ENCODE measurements around the gene KBTBD4. TPM values are rescaled to one million over a fixed set of nuclear protein-coding genes. Genes with fewer than 3 reads are reported as not detected.
A peak's percentile ranks its signal among the peaks of the same experiment; 100 is the strongest.

Gene KBTBD4
- 8.1 TPM for polyA plus RNA-seq (2013, experiment 1 of 2)
- polyA plus RNA-seq (2013, experiment 2 of 2) = 8.4 TPM

DNA sequence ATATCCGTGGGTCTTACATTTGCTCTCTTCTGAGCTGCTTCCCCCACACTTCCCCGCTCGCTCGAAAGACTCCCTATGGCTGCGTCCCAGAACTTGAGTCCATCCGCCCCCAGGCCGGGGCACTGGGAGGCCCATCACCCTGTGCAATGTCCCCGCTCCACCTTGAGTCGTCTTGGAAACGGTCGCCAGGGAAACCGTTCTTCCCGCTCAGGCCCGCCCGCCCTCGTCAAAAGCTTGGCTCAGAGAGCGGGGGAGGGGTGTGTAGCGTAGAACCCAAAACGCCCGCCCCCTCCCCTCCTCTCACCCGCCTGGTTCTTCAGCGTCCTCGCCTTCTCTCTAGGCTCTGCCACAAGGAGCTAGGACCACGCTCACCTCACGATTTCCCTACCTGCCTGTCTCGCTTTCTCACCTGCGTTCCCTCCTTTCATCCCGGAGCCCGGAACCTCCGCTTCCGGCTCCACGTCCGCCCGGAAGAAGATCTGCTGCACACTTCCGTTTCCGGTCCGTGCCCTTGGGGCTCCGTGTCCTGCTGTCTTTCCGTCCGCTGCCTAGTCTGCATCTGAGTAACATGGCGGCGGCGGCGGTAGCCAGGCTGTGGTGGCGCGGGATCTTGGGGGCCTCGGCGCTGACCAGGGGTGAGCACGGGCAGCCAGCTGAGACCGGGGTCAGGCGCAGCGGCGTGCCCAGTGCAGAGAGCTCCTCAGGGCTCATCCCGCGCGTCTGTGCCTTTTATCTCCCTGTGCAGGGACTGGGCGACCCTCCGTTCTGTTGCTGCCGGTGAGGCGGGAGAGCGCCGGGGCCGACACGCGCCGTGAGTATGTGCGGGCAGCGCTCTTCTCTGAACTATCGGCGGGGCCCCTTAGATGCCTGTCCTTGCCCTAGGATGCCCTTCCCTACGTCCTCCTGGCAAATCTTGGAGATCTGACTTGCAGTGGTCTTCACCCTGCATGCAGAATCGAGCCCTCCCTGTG, at the start of gene KBTBD4, which contains the start of gene NDUFS3:
Gene KBTBD4 (minus strand): TSS at position 447 of the 971 bp plus-strand sequence. CDS start 19 bp downstream, at position 428.
Gene NDUFS3 (plus strand): TSS at position 551 of the 971 bp plus-strand sequence. CDS start 18 bp downstream, at position 569.
- Histone ChIP-seq H3K4me1 (ENCODE audit: control insufficient read depth, low read depth, low read length) (peaks cover 2% of the 10 kb centered on the region), H3K36me3 (ENCODE audit: control insufficient read depth, insufficient read depth, low read length) (peaks cover 12% of the 10 kb centered on the region), H3K56ac (ENCODE audit: low read length) (peak within 1 kb of the TSS; percentile 96), H3K4me2 (ENCODE audit: low read length) (peak within 1 kb of the TSS; percentile 92), H3K27me3 (ENCODE audit: insufficient read depth, low read length, poor library complexity) (no peaks in the 10 kb centered on the region), H3K4me3 (ENCODE audit: low read length) (peak within 1 kb of the TSS; percentile 91), H3K79me2 (ENCODE audit: control insufficient read depth, insufficient read depth, low read length) (peaks cover 13% of the 10 kb centered on the region), H3K79me1 (ENCODE audit: low read length) (peaks cover 22% of the 10 kb centered on the region), H4K8ac (ENCODE audit: low read depth, low read length) (no peak within 1 kb of the TSS), H2BK15ac (replicated peaks; ENCODE audit: low read depth) (no peak within 1 kb of the TSS), H2BK120ac (ENCODE audit: low read depth, low read length) (no peak within 1 kb of the TSS), H2AK5ac (ENCODE audit: low read length) (peak within 1 kb of the TSS; percentile 15), H2BK5ac (ENCODE audit: low read length) (peak within 1 kb of the TSS; percentile 41), H3K18ac (ENCODE audit: low read length) (no peak within 1 kb of the TSS), H3K27ac (ENCODE audit: low read depth, low read length) (peak within 1 kb of the TSS; percentile 58), H3K9ac (ENCODE audit: low read length) (peak within 1 kb of the TSS; percentile 92), H3K4ac (ENCODE audit: low read depth, low read length) (peak within 1 kb of the TSS; percentile 38), H4K5ac (ENCODE audit: low read length) (peak within 1 kb of the TSS; percentile 50), H3K23ac (ENCODE audit: low read length) (peak within 1 kb of the TSS; percentile 95)
- WGBS (ENCODE audit: extremely low coverage, insufficient coverage, low lambda C conversion rate) = no CpG with 5 or more reads among the region's 72 CpGs
- peak; percentile 97 for DNase-seq

DNA sequence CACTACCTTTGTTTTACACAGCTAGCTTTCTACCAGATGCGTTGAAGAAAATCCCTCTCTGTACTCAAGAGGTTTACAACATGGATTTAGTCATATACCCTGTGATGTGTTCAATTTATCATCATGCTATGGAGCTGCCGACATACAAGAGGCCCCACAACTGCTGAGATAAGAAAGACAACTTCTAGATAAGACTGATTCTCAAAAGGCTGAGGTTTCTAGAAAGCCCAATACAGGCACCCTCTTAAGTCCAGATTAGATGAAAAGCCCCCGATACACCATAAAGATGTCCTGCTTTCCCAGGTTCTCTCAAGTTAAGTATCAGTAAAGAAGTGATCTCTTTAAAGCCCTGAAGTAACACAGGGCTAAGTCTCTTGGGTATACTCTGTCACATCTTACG, 49.3 kb upstream of the KBTBD4 start:
- no peaks in the 10 kb centered on the region for H3K27me3 ChIP-seq (ENCODE audit: insufficient read depth, low read length, poor library complexity)
- H4K5ac ChIP-seq (ENCODE audit: low read length) = no peak overlapping the region
- no peaks in the 10 kb centered on the region for H3K79me2 ChIP-seq (ENCODE audit: control insufficient read depth, insufficient read depth, low read length)
- H3K4me3 ChIP-seq (ENCODE audit: low read length) = no peak overlapping the region
- DNase-seq = no peak
- no peaks in the 10 kb centered on the region for H3K79me1 ChIP-seq (ENCODE audit: low read length)
- H2BK5ac ChIP-seq (ENCODE audit: low read length) = no peak overlapping the region
- no peak overlapping the region for H3K18ac ChIP-seq (ENCODE audit: low read length)
- H3K4ac ChIP-seq (ENCODE audit: low read depth, low read length) = no peak overlapping the region
- no peak overlapping the region for H3K27ac ChIP-seq (ENCODE audit: low read depth, low read length)
- H3K4me2 ChIP-seq (ENCODE audit: low read length) = no peak overlapping the region
- no CpG with 5 or more reads among the region's 4 CpGs for WGBS (ENCODE audit: extremely low coverage, insufficient coverage, low lambda C conversion rate)
- no peak overlapping the region for H2BK15ac ChIP-seq (replicated peaks; ENCODE audit: low read depth)
- peaks cover 5% of the 10 kb centered on the region for H3K36me3 ChIP-seq (ENCODE audit: control insufficient read depth, insufficient read depth, low read length)
- no peaks in the 10 kb centered on the region for H3K4me1 ChIP-seq (ENCODE audit: control insufficient read depth, low read depth, low read length)
- no peak overlapping the region for H3K9ac ChIP-seq (ENCODE audit: low read length)
- no peak overlapping the region for H3K56ac ChIP-seq (ENCODE audit: low read length)
- no peak overlapping the region for H2AK5ac ChIP-seq (ENCODE audit: low read length)
- H3K23ac ChIP-seq (ENCODE audit: low read length) = no peak overlapping the region
- H4K8ac ChIP-seq (ENCODE audit: low read depth, low read length) = no peak overlapping the region
- H2BK120ac ChIP-seq (ENCODE audit: low read depth, low read length) = no peak overlapping the region

DNA sequence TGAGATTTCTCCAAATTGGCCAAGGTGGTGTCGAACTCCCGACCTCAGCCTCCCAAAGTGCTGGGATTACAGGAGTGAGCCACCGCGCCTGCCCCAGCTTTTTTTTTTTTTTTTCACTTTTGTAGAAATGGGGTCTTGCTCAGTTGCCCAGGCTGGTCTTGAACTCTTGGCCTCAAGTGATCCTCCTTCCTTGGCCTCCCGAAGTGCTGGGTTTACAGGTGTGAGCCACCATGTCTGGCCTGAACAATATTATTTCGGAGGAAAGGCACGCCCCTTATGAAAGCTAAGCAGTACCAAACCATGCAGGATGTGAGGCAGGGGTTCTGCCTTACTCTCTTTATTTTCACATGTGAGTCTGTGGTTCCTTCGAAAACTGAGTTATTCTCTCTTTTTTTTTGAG, 47.5 kb upstream of the KBTBD4 start:
- Histone ChIP-seq H3K27ac (ENCODE audit: low read depth, low read length) (no peak overlapping the region), H2BK15ac (replicated peaks; ENCODE audit: low read depth) (no peak overlapping the region), H3K27me3 (ENCODE audit: insufficient read depth, low read length, poor library complexity) (no peaks in the 10 kb centered on the region), H3K36me3 (ENCODE audit: control insufficient read depth, insufficient read depth, low read length) (peaks cover 5% of the 10 kb centered on the region), H3K23ac (ENCODE audit: low read length) (no peak overlapping the region), H3K4ac (ENCODE audit: low read depth, low read length) (no peak overlapping the region), H3K4me3 (ENCODE audit: low read length) (no peak overlapping the region), H3K4me1 (ENCODE audit: control insufficient read depth, low read depth, low read length) (no peaks in the 10 kb centered on the region), H3K56ac (ENCODE audit: low read length) (no peak overlapping the region), H3K18ac (ENCODE audit: low read length) (no peak overlapping the region), H4K8ac (ENCODE audit: low read depth, low read length) (no peak overlapping the region), H2BK5ac (ENCODE audit: low read length) (no peak overlapping the region), H3K9ac (ENCODE audit: low read length) (no peak overlapping the region), H4K5ac (ENCODE audit: low read length) (no peak overlapping the region), H3K4me2 (ENCODE audit: low read length) (no peak overlapping the region), H3K79me1 (ENCODE audit: low read length) (no peaks in the 10 kb centered on the region), H2BK120ac (ENCODE audit: low read depth, low read length) (no peak overlapping the region), H3K79me2 (ENCODE audit: control insufficient read depth, insufficient read depth, low read length) (no peaks in the 10 kb centered on the region), H2AK5ac (ENCODE audit: low read length) (no peak overlapping the region)
- WGBS (ENCODE audit: extremely low coverage, insufficient coverage, low lambda C conversion rate) = no CpG with 5 or more reads among the region's 8 CpGs
- no peak for DNase-seq

DNA sequence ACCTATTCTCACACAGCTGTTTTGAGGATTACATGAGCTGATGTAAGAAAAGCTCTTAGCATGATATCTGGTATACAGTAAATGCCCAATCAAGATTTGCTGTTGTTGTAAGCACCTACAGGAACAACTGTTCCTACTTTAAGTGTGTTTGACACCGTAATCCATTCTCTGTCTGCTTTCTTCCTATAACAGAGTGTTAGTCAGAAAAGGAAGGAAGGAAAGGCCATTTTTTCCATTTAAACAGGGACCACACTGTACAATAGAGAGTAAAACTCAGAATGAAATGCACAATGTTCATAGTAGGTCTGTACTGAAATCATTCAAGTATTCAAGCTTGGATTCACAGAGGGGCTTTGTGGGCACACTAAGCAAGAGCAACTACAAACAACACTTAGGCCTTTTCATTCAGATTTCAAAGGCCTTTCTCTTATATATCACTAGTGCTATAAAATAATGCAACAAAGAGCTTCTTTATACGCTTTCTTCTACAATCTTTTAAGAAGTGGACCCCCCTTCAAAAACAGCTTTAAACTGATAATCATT, 42.1 kb upstream of the KBTBD4 start:
- Histone ChIP-seq H3K27ac (ENCODE audit: low read depth, low read length) (no peak overlapping the region), H3K36me3 (ENCODE audit: control insufficient read depth, insufficient read depth, low read length) (peaks cover 4% of the 10 kb centered on the region), H3K79me1 (ENCODE audit: low read length) (no peaks in the 10 kb centered on the region)

DNA sequence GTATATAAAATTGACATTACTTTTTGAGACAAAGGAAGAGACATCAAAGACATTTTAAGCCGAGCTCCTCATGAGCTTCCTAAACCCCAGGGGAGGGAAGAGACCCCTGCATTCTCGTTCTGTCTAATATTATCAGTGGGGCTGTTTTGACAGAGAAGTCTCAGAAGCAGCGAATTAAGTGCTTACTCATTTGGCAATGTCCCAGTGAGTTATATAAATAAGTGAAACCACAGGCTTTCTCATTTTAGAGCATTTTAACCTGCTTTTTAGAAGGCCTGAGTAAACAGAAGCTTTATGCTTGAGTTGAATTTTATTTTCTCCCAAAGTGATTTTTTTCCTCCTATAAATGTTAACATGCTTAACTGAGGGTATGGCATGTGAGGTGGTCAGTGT, 38.6 kb upstream of the KBTBD4 start:
- Histone ChIP-seq H3K79me2 (ENCODE audit: control insufficient read depth, insufficient read depth, low read length) (no peaks in the 10 kb centered on the region), H2AK5ac (ENCODE audit: low read length) (no peak overlapping the region), H3K18ac (ENCODE audit: low read length) (no peak overlapping the region), H4K5ac (ENCODE audit: low read length) (no peak overlapping the region), H3K9ac (ENCODE audit: low read length) (no peak overlapping the region), H3K27me3 (ENCODE audit: insufficient read depth, low read length, poor library complexity) (no peaks in the 10 kb centered on the region), H2BK15ac (replicated peaks; ENCODE audit: low read depth) (no peak overlapping the region), H4K8ac (ENCODE audit: low read depth, low read length) (no peak overlapping the region), H3K79me1 (ENCODE audit: low read length) (no peaks in the 10 kb centered on the region), H3K4ac (ENCODE audit: low read depth, low read length) (no peak overlapping the region), H2BK120ac (ENCODE audit: low read depth, low read length) (no peak overlapping the region), H3K56ac (ENCODE audit: low read length) (no peak overlapping the region), H3K23ac (ENCODE audit: low read length) (no peak overlapping the region), H3K4me3 (ENCODE audit: low read length) (no peak overlapping the region), H3K36me3 (ENCODE audit: control insufficient read depth, insufficient read depth, low read length) (peaks cover 4% of the 10 kb centered on the region), H2BK5ac (ENCODE audit: low read length) (no peak overlapping the region), H3K27ac (ENCODE audit: low read depth, low read length) (no peak overlapping the region), H3K4me2 (ENCODE audit: low read length) (no peak overlapping the region), H3K4me1 (ENCODE audit: control insufficient read depth, low read depth, low read length) (no peaks in the 10 kb centered on the region)
- no CpG with 5 or more reads among the region's 3 CpGs for WGBS (ENCODE audit: extremely low coverage, insufficient coverage, low lambda C conversion rate)
- no peak for DNase-seq

More for the DNA sequence above, 42.1 kb upstream of the KBTBD4 start:
- Histone ChIP-seq H2BK15ac (replicated peaks; ENCODE audit: low read depth) (no peak overlapping the region), H3K4ac (ENCODE audit: low read depth, low read length) (no peak overlapping the region), H2AK5ac (ENCODE audit: low read length) (no peak overlapping the region), H3K18ac (ENCODE audit: low read length) (no peak overlapping the region), H3K4me2 (ENCODE audit: low read length) (no peak overlapping the region), H3K79me2 (ENCODE audit: control insufficient read depth, insufficient read depth, low read length) (no peaks in the 10 kb centered on the region), H4K8ac (ENCODE audit: low read depth, low read length) (no peak overlapping the region), H4K5ac (ENCODE audit: low read length) (no peak overlapping the region), H3K56ac (ENCODE audit: low read length) (no peak overlapping the region), H3K4me3 (ENCODE audit: low read length) (no peak overlapping the region), H3K4me1 (ENCODE audit: control insufficient read depth, low read depth, low read length) (no peaks in the 10 kb centered on the region), H2BK5ac (ENCODE audit: low read length) (no peak overlapping the region), H3K9ac (ENCODE audit: low read length) (no peak overlapping the region), H2BK120ac (ENCODE audit: low read depth, low read length) (no peak overlapping the region), H3K23ac (ENCODE audit: low read length) (no peak overlapping the region), H3K27me3 (ENCODE audit: insufficient read depth, low read length, poor library complexity) (no peaks in the 10 kb centered on the region)
- no peak for DNase-seq
- no CpG with 5 or more reads among the region's 2 CpGs for WGBS (ENCODE audit: extremely low coverage, insufficient coverage, low lambda C conversion rate)

Data from mesendoderm (in vitro differentiated cells).